ENCODE results near the gene PRX. TPM values are rescaled to one million over a fixed set of nuclear protein-coding genes. Genes with fewer than 3 reads are reported as not detected.

PRX gene
- total and polyA plus RNA-seq, 7 donors = 1.4 to 3.3 (median 2.1) TPM

GRCh38 chr19:40450664-40451063 is 37.5 kb upstream of the PRX start:
- H3K36me3 ChIP-seq (ENCODE audit: insufficient read depth in 1 of 2, low read depth in 1 of 2) = peaks cover 3 to 75% of the 10 kb centered on the region in 2 donors
- no peak overlapping the region for H3K27ac ChIP-seq
- H3K4me3 ChIP-seq = no peak overlapping the region
- intact Hi-C loops (cut with DNase I) = no loop called here
- no peaks in the 10 kb centered on the region for H3K27me3 ChIP-seq (ENCODE audit: insufficient read depth in 3 of 3, low read length in 2 of 3)
- ATAC-seq (no peak), DNase-seq (no peak)
- TF ChIP-seq CTCF (IDR thresholded peaks at IDR 0.05) = no peak
- 94 to 100% (median 96%) methylated on average over 4 of the region's 4 CpGs for WGBS, 3 donors
- no peaks in the 10 kb centered on the region for H3K9me3 ChIP-seq
- H3K4me1 ChIP-seq = no peaks in the 10 kb centered on the region

GRCh38 chr19:40449506-40449905 is 36.3 kb upstream of the PRX start:
- peaks cover 0 to 64% of the 10 kb centered on the region in 2 donors for H3K36me3 ChIP-seq (ENCODE audit: insufficient read depth in 1 of 2, low read depth in 1 of 2)
- H3K4me1 ChIP-seq = peaks cover 4% of the 10 kb centered on the region
- DNase-seq (no peak), ATAC-seq (no peak)
- H3K27ac ChIP-seq = no peak overlapping the region
- WGBS, 3 donors = 89 to 95% (median 91%) methylated on average over 4 of the region's 4 CpGs
- H3K4me3 ChIP-seq = no peak overlapping the region
- TF ChIP-seq CTCF (IDR thresholded peaks at IDR 0.05) = no peak
- no peaks in the 10 kb centered on the region for H3K27me3 ChIP-seq (ENCODE audit: insufficient read depth in 3 of 3, low read length in 2 of 3)
- H3K9me3 ChIP-seq = no peaks in the 10 kb centered on the region
- intact Hi-C loops (cut with DNase I) = no loop called here

- intact Hi-C loops (cut with DNase I) = no loop called here
- WGBS, 3 donors = 76 to 80% (median 78%) methylated on average over 8 of the region's 8 CpGs
- Histone ChIP-seq H3K4me1 (peaks cover 17% of the 10 kb centered on the region), H3K27me3 (ENCODE audit: insufficient read depth in 3 of 3, low read length in 2 of 3) (no peaks in the 10 kb centered on the region), H3K4me3 (no peak overlapping the region), H3K9me3 (no peaks in the 10 kb centered on the region), H3K36me3 (ENCODE audit: insufficient read depth in 1 of 2, low read depth in 1 of 2) (peaks cover 2 to 55% of the 10 kb centered on the region in 2 donors), H3K27ac (no peak overlapping the region)
- DNase-seq (no peak), ATAC-seq (no peak)
- TF ChIP-seq CTCF (IDR thresholded peaks at IDR 0.05) = no peak
These were observed 33.1 kb upstream of the PRX start for GRCh38 chr19:40446263-40446784.

GRCh38 chr19:40445780-40446262 is 32.6 kb upstream of the PRX start:
- DNase-seq = no peak
- Histone ChIP-seq H3K4me1 (peaks cover 22% of the 10 kb centered on the region), H3K36me3 (ENCODE audit: insufficient read depth in 1 of 2, low read depth in 1 of 2) (peaks cover 7 to 55% of the 10 kb centered on the region in 2 donors), H3K27ac (no peak overlapping the region), H3K4me3 (no peak overlapping the region), H3K9me3 (no peaks in the 10 kb centered on the region), H3K27me3 (ENCODE audit: insufficient read depth in 3 of 3, low read length in 2 of 3) (no peaks in the 10 kb centered on the region)
- TF ChIP-seq CTCF (IDR thresholded peaks at IDR 0.05) = no peak
- ATAC-seq = no peak
- 67 to 79% (median 68%) methylated on average over 9 of the region's 9 CpGs for WGBS, 3 donors
- intact Hi-C loops (cut with DNase I) = no loop called here

GRCh38 chr19:40444825-40445312 is 31.7 kb upstream of the PRX start:
- peak overlapping the region; percentile 98 for H3K4me3 ChIP-seq
- 17 to 23% (median 21%) methylated on average over 13 to 18 of the region's 18 CpGs for WGBS, 3 donors
- H3K36me3 ChIP-seq (ENCODE audit: insufficient read depth in 1 of 2, low read depth in 1 of 2) = peaks cover 8 to 55% of the 10 kb centered on the region in 2 donors
- no peak for ATAC-seq
- DNase-seq = no peak
- H3K27ac ChIP-seq = peak overlapping the region; percentile 100
- H3K4me1 ChIP-seq = peaks cover 23% of the 10 kb centered on the region
- intact Hi-C loops (cut with DNase I) = loop anchor here in 1 of 2 donors (5.0 kb wide), 1 partner anchor 98 kb away; the partner anchor contains the start of genes C19orf47 and PLD3
- H3K9me3 ChIP-seq = no peaks in the 10 kb centered on the region
- no peaks in the 10 kb centered on the region for H3K27me3 ChIP-seq (ENCODE audit: insufficient read depth in 3 of 3, low read length in 2 of 3)
- TF ChIP-seq CTCF (IDR thresholded peaks at IDR 0.05) = no peak
